Type B pancreatic cell (in vitro differentiated cells): ENCODE data around the gene SLC7A1. TPM values are rescaled to one million over a fixed set of nuclear protein-coding genes. Genes with fewer than 3 reads are reported as not detected.
"Not testable (repeated sequence)": the region's sequence is repeated elsewhere in the genome, so short reads cannot be mapped to it uniquely, and the experiment has no call there.

ENCODE experiments used
- DNase-seq: peaks from one replicate; pipeline ENCODE4 v3.0.0; 2021; ENCODE audit warnings: mixed read lengths; ENCODE audit not compliant: unreplicated experiment; ENCODE audit errors: extremely low spot score
- H3K27ac Mint-ChIP-seq: 2 replicates; pipeline ENCODE4 v1.8.0; 2021; ENCODE audit warnings: mild to moderate bottlenecking, mixed read lengths
- H3K27me3 Mint-ChIP-seq: 2 replicates; pipeline ENCODE4 v1.8.0; 2021; ENCODE audit warnings: mixed read lengths
- H3K36me3 Mint-ChIP-seq: 2 replicates; pipeline ENCODE4 v1.8.0; 2021; ENCODE audit warnings: mixed read lengths
- H3K4me1 Mint-ChIP-seq: one replicate; pipeline ENCODE4 v1.8.0; 2021; ENCODE audit warnings: mixed read lengths; ENCODE audit not compliant: unreplicated experiment
- H3K4me3 Mint-ChIP-seq: 2 replicates; pipeline ENCODE4 v1.8.0; 2021; ENCODE audit warnings: mild to moderate bottlenecking, mixed read lengths
- H3K9me3 Mint-ChIP-seq: 2 replicates; pipeline ENCODE4 v1.8.0; 2021; ENCODE audit warnings: mixed read lengths
- CTCF ChIP-seq: fragments of 200-600 bp; sonication (generic); conservative IDR thresholded peaks from 2 replicates; pipeline ENCODE4 v1.5.0; 2021; ENCODE audit warnings: antibody characterized with exemption, mild to moderate bottlenecking
- long read RNA-seq: library from polyadenylated mRNA; unstranded; transcript quantifications from one replicate; pipeline ENCODE4 v2.0.0, GENCODE V29; 2020
- total RNA-seq: library from RNA; stranded (reverse); gene quantifications from 2 replicates; pipeline ENCODE4 v1.2.1, GENCODE V29; 2021; ENCODE audit warnings: low replicate concordance

Gene SLC7A1
- total RNA-seq: 38.3 and 42.1 TPM in 2 replicates
- long read RNA-seq, partial matches to known transcripts: 0 of 29 reads
- long read RNA-seq, other reads (novel, unspliced or antisense): 29 of 29 reads

GRCh38 chr13:29595380-29596063, at the start of gene SLC7A1:
Gene SLC7A1 (minus strand): TSS chr13:29595688. CDS start chr13:29536188, 59,500 bp downstream.
- H3K9me3 Mint-ChIP-seq: no peaks in the 10 kb centered on the region
- peak; percentile 43 for TF ChIP-seq CTCF

GRCh38 chr13:29640665-29641064, 45.2 kb upstream of the SLC7A1 start:
- H3K4me1 Mint-ChIP-seq: no peaks in the 10 kb centered on the region
- no peak for TF ChIP-seq CTCF
- H3K27me3 Mint-ChIP-seq: no peaks in the 10 kb centered on the region
- no peak overlapping the region for H3K27ac Mint-ChIP-seq
- H3K9me3 Mint-ChIP-seq: no peaks in the 10 kb centered on the region
- no peak overlapping the region for H3K4me3 Mint-ChIP-seq
- H3K36me3 Mint-ChIP-seq: no peaks in the 10 kb centered on the region
- DNase-seq: no peak

More at GRCh38 chr13:29595380-29596063, at the start of gene SLC7A1:
- DNase-seq: peak; percentile 84
- peak within 1 kb of the TSS; percentile 93 for H3K4me3 Mint-ChIP-seq
- peaks cover 22% of the 10 kb centered on the region for H3K27me3 Mint-ChIP-seq
- peak within 1 kb of the TSS; percentile 98 for H3K27ac Mint-ChIP-seq
- peaks cover 15% of the 10 kb centered on the region for H3K4me1 Mint-ChIP-seq
- no peaks in the 10 kb centered on the region for H3K36me3 Mint-ChIP-seq

GRCh38 chr13:29636831-29637230, 41.3 kb upstream of the SLC7A1 start:
- not testable (repeated sequence) for H3K4me1 Mint-ChIP-seq, H3K36me3 Mint-ChIP-seq, H3K27ac Mint-ChIP-seq, H3K27me3 Mint-ChIP-seq, DNase-seq, H3K4me3 Mint-ChIP-seq
- peaks cover 11% of the 10 kb centered on the region for H3K9me3 Mint-ChIP-seq

GRCh38 chr13:29624997-29625396, 29.5 kb upstream of the SLC7A1 start:
- DNase-seq: no peak
- Mint-ChIP-seq H3K4me3 (no peak overlapping the region), H3K27ac (no peak overlapping the region), H3K9me3 (no peaks in the 10 kb centered on the region), H3K4me1 (no peaks in the 10 kb centered on the region), H3K27me3 (peaks cover 12% of the 10 kb centered on the region), H3K36me3 (no peaks in the 10 kb centered on the region)
- no peak for TF ChIP-seq CTCF

GRCh38 chr13:29621841-29622240, 26.4 kb upstream of the SLC7A1 start:
- Mint-ChIP-seq H3K9me3 (peaks cover 8% of the 10 kb centered on the region), H3K4me3 (no peak overlapping the region), H3K27me3 (peaks cover 5% of the 10 kb centered on the region), H3K27ac (no peak overlapping the region), H3K4me1 (no peaks in the 10 kb centered on the region), H3K36me3 (no peaks in the 10 kb centered on the region)
- DNase-seq: no peak
- no peak for TF ChIP-seq CTCF

GRCh38 chr13:29621051-29621800, 25.7 kb upstream of the SLC7A1 start:
- H3K27me3 Mint-ChIP-seq: peaks cover 6% of the 10 kb centered on the region
- TF ChIP-seq CTCF: no peak
- H3K4me3 Mint-ChIP-seq: no peak overlapping the region
- DNase-seq: no peak
- H3K9me3 Mint-ChIP-seq: peaks cover 8% of the 10 kb centered on the region
- no peak overlapping the region for H3K27ac Mint-ChIP-seq
- H3K36me3 Mint-ChIP-seq: no peaks in the 10 kb centered on the region
- no peaks in the 10 kb centered on the region for H3K4me1 Mint-ChIP-seq
